Prostate gland (tissue), 2 donors: ENCODE results near the gene DCHS2.

Experiments
- POLR2A ChIP-seq: fragments of 450-650 bp; IDR thresholded peaks from one replicate; pipeline ENCODE4 v1.6.1; 2016; ENCODE audit warnings: antibody characterized with exemption, mild to moderate bottlenecking
- TF ChIP-seq, protein P1 (sequence below), 4 experiments: fragments of 200-600 bp in 2 of 4; fragments of 450-650 bp in 2 of 4; sonication (generic) in 2 of 4; IDR thresholded peaks; 1 replicate in 3 of 4; 2 replicates in 1 of 4; pipeline ENCODE4 v1.5.1; 2016 to 2019; ENCODE audit warnings: antibody characterized with exemption in 4 of 4, mild to moderate bottlenecking in 2 of 4, moderate library complexity in 2 of 4

GRCh38 chr4:154218051-154218450, 273.5 kb downstream of the DCHS2 start:
- TF ChIP-seq, protein P1, sequence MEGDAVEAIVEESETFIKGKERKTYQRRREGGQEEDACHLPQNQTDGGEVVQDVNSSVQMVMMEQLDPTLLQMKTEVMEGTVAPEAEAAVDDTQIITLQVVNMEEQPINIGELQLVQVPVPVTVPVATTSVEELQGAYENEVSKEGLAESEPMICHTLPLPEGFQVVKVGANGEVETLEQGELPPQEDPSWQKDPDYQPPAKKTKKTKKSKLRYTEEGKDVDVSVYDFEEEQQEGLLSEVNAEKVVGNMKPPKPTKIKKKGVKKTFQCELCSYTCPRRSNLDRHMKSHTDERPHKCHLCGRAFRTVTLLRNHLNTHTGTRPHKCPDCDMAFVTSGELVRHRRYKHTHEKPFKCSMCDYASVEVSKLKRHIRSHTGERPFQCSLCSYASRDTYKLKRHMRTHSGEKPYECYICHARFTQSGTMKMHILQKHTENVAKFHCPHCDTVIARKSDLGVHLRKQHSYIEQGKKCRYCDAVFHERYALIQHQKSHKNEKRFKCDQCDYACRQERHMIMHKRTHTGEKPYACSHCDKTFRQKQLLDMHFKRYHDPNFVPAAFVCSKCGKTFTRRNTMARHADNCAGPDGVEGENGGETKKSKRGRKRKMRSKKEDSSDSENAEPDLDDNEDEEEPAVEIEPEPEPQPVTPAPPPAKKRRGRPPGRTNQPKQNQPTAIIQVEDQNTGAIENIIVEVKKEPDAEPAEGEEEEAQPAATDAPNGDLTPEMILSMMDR (IDR thresholded peaks at IDR 0.05) = no peak
- TF ChIP-seq POLR2A = no peak
